ENCODE results near the gene SERPINB1. TPM values are rescaled to one million over a fixed set of nuclear protein-coding genes. Genes with fewer than 3 reads are reported as not detected.

Gene SERPINB1
- total and polyA plus RNA-seq, 2 donors (not counting 3 experiments of a cell fraction or from before 2014, with no cell fraction given) = 6.7 to 24.0 TPM

GRCh38 chr6:2875359-2876191, 33.9 kb upstream of the SERPINB1 start:
- ChIA-PET POLR2A (interaction anchor here (1.6 kb wide), 1 partner anchor 27 kb away, joined by 4 read pairs; no protein-coding TSS in a partner anchor), CTCF (interaction anchor here (1.4 to 3.5 kb wide), 7 partner anchors 8 to 84 kb away, joined by 3 to 19 read pairs (median 10); no protein-coding TSS in a partner anchor)
- Histone ChIP-seq H3K9me3 (replicated peaks; ENCODE audit: control insufficient read depth, insufficient read depth, low read length) (no peaks in the 10 kb centered on the region), H3K36me3 (ENCODE audit: control insufficient read depth in 2 of 2, extremely low read depth in 1 of 2, insufficient read depth in 2 of 2, low read length in 2 of 2) (no peaks in the 10 kb centered on the region), H3K4me3 (replicated peaks in 1 of 3; ENCODE audit: insufficient read depth in 1 of 3, low read depth in 1 of 3, low read length in 3 of 3) (peak overlapping the region; percentile 15 to 55 (median 53)), H3K4me1 (ENCODE audit: control insufficient read depth, extremely low read depth, insufficient read depth, low read length) (peaks cover 29% of the 10 kb centered on the region), H2AFZ (ENCODE audit: low read depth, low read length) (peak overlapping the region; percentile 52), H3K9ac (replicated peaks; ENCODE audit: extremely low read depth, insufficient read depth, low read length) (peak overlapping the region; percentile 77), H3K79me2 (ENCODE audit: control insufficient read depth, insufficient read depth, low read length) (peaks cover 7% of the 10 kb centered on the region), H3K4me2 (ENCODE audit: insufficient read depth, low read length) (peak overlapping the region; percentile 62), H3K27ac (ENCODE audit: insufficient read depth, low read depth, low read length) (peak overlapping the region; percentile 79), H3K9me1 (replicated peaks; ENCODE audit: control insufficient read depth, extremely low read depth, insufficient read depth, low read length) (no peaks in the 10 kb centered on the region), H3K27me3 (ENCODE audit: control insufficient read depth in 2 of 2, insufficient read depth in 2 of 2, low read length in 2 of 2) (no peaks in the 10 kb centered on the region), H4K20me1 (replicated peaks; ENCODE audit: control insufficient read depth, extremely low read depth, insufficient read depth, low read length) (no peaks in the 10 kb centered on the region)
- dilution Hi-C loops (cut with MboI; ENCODE audit: extremely low pct_ligation_motif_present, low sequenced_read_pairs) (no loop called here), intact Hi-C loops (cut with micrococcal nuclease) (loop anchor here (1.0 kb wide), 5 partner anchors 9 to 114 kb away; no protein-coding TSS in a partner anchor)
- FAIRE-seq (no peak), DNase-seq (ENCODE audit: low read depth, low spot score) (peak; percentile 33)
- TF ChIP-seq POLR2AphosphoS5 (IDR thresholded peaks at IDR 0.05; ENCODE audit: insufficient read depth, low read depth, low read length) (peak; percentile 27), GATA2 (IDR thresholded peaks at IDR 0.05; ENCODE audit: insufficient read depth, insufficient read length, low read depth, low read length) (no peak)
- BruUV-seq (replicated peaks) = TSS peak; percentile 75

GRCh38 chr6:2873643-2874042, 32.0 kb upstream of the SERPINB1 start:
- FAIRE-seq = no peak
- Histone ChIP-seq H3K4me1 (ENCODE audit: control insufficient read depth, extremely low read depth, insufficient read depth, low read length) (peaks cover 29% of the 10 kb centered on the region), H3K27me3 (ENCODE audit: control insufficient read depth in 2 of 2, insufficient read depth in 2 of 2, low read length in 2 of 2) (no peaks in the 10 kb centered on the region), H3K27ac (ENCODE audit: insufficient read depth, low read depth, low read length) (no peak overlapping the region), H3K4me3 (replicated peaks in 1 of 3; ENCODE audit: insufficient read depth in 1 of 3, low read depth in 1 of 3, low read length in 3 of 3) (no peak overlapping the region), H3K9me3 (replicated peaks; ENCODE audit: control insufficient read depth, insufficient read depth, low read length) (no peaks in the 10 kb centered on the region), H2AFZ (ENCODE audit: low read depth, low read length) (no peak overlapping the region), H3K9me1 (replicated peaks; ENCODE audit: control insufficient read depth, extremely low read depth, insufficient read depth, low read length) (no peaks in the 10 kb centered on the region), H3K9ac (replicated peaks; ENCODE audit: extremely low read depth, insufficient read depth, low read length) (no peak overlapping the region), H3K36me3 (ENCODE audit: control insufficient read depth in 2 of 2, extremely low read depth in 1 of 2, insufficient read depth in 2 of 2, low read length in 2 of 2) (no peaks in the 10 kb centered on the region), H4K20me1 (replicated peaks; ENCODE audit: control insufficient read depth, extremely low read depth, insufficient read depth, low read length) (no peaks in the 10 kb centered on the region), H3K79me2 (ENCODE audit: control insufficient read depth, insufficient read depth, low read length) (peaks cover 7% of the 10 kb centered on the region), H3K4me2 (ENCODE audit: insufficient read depth, low read length) (no peak overlapping the region)
- POLR2A ChIA-PET = no interaction called here
- no peak for TF ChIP-seq MAX (IDR thresholded peaks at IDR 0.05; ENCODE audit: insufficient read depth, insufficient read length)
- no peak for TF ChIP-seq FOS (IDR thresholded peaks at IDR 0.05; ENCODE audit: borderline replicate concordance, insufficient read depth, low read length)
- TF ChIP-seq EZH2 (IDR thresholded peaks at IDR 0.05; ENCODE audit: borderline replicate concordance, low read depth, low read length, severe bottlenecking) = no peak
- no peak for TF ChIP-seq MYC (IDR thresholded peaks at IDR 0.05; ENCODE audit: low read depth, low read length)
- no peak for TF ChIP-seq GATA2 (IDR thresholded peaks at IDR 0.05; ENCODE audit: insufficient read depth, insufficient read length, low read depth, low read length)
- TF ChIP-seq CTCF (IDR thresholded peaks at IDR 0.05; ENCODE audit: extremely low read depth in 1 of 2, insufficient read depth in 1 of 2, low read depth in 1 of 2, low read length in 2 of 2) = no peak
- TF ChIP-seq JUN (IDR thresholded peaks at IDR 0.05; ENCODE audit: borderline replicate concordance, insufficient read depth, insufficient read length, low read depth) = no peak
- no peak for TF ChIP-seq POLR2AphosphoS5 (IDR thresholded peaks at IDR 0.05; ENCODE audit: insufficient read depth, low read depth, low read length)
- no peak for TF ChIP-seq POLR2A (IDR thresholded peaks at IDR 0.05; ENCODE audit: low read depth, low read length)
- CTCF ChIA-PET = no interaction called here
- intact Hi-C loops (cut with micrococcal nuclease) = no loop called here
- no TSS peak for BruUV-seq (replicated peaks)
- dilution Hi-C loops (cut with MboI; ENCODE audit: extremely low pct_ligation_motif_present, low sequenced_read_pairs) = no loop called here
- DNase-seq (ENCODE audit: low read depth, low spot score) = no peak

Measured in endothelial cell of umbilical vein (primary cell).